Measurements from ENCODE around the gene GAB4.
"Not testable (repeated sequence)": the region's sequence is repeated elsewhere in the genome, so short reads cannot be mapped to it uniquely, and the experiment has no call there.

GAB4 gene

DNA sequence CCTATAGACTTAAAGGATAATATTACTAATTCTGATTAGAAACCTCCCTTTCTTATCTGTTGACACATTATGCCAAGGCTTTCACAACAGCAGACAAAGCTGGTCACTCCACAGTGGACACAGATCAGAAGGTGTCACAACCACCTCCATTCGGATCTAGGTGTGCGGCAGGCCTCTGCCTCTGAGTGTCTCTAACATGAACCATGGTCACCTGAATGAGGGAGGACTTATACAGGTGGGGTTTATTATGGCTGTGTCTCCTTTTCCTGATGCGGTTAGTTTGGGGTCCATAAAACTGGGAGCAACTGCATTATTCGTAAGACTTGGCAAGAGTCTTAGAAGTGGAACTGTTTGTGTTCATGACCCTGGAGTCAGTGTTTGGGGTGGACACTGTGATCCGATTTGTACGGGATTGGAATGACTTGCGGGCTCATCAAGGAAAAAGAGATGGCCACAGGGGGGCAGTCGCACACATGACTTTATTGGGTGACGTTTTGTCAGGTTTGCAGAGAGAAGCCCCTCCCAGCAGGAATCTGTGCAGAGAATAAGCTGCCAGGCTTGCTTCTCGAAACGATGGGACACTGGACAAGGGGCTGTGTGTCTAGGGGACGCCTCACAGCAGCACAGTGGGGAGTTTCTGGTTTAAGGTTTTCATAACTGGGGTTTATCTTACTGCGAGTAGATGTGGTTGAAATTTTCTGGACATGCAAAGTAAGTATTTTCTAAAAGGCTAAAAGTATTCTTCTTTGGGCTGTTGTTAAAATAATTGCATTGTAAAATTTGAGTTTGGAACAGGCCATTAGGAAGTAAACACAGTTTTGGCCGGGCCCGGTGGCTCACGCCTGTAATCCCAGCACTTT lies 90.6 kb downstream of the GAB4 start:
- no peaks in the 10 kb centered on the region for H3K9me3 ChIP-seq
- H3K36me3 ChIP-seq = no peaks in the 10 kb centered on the region
- no peak overlapping the region for H3K27ac ChIP-seq
- no peak overlapping the region for H3K4me3 ChIP-seq (ENCODE audit: low read depth in 1 of 2, low read length in 1 of 2)
- H3K4me1 ChIP-seq (ENCODE audit: control insufficient read depth in 1 of 2, insufficient read depth in 1 of 2, low read depth in 1 of 2, low read length in 1 of 2) = peaks cover 0 to 5% of the 10 kb centered on the region in 2 experiments
- peaks cover 26% of the 10 kb centered on the region for H3K27me3 ChIP-seq
- peak; percentile 11 for TF ChIP-seq CTCF (IDR thresholded peaks at IDR 0.05)

- TF ChIP-seq CTCF (IDR thresholded peaks at IDR 0.05) = no peak
- H3K4me1 ChIP-seq (ENCODE audit: control insufficient read depth in 1 of 2, insufficient read depth in 1 of 2, low read depth in 1 of 2, low read length in 1 of 2) = peaks cover 0 to 5% of the 10 kb centered on the region in 2 experiments
- H3K36me3 ChIP-seq = no peaks in the 10 kb centered on the region
- peaks cover 26% of the 10 kb centered on the region for H3K27me3 ChIP-seq
- H3K4me3 ChIP-seq (ENCODE audit: low read depth in 1 of 2, low read length in 1 of 2) = no peak overlapping the region
- no peak overlapping the region for H3K27ac ChIP-seq
- no peaks in the 10 kb centered on the region for H3K9me3 ChIP-seq
These were observed 92.3 kb downstream of the GAB4 start for GRCh38 chr22:16915701-16916100.

- H3K36me3 ChIP-seq; H3K9me3 ChIP-seq; H3K4me1 ChIP-seq (ENCODE audit: control insufficient read depth in 1 of 2, insufficient read depth in 1 of 2, low read depth in 1 of 2, low read length in 1 of 2); H3K4me3 ChIP-seq (ENCODE audit: low read depth in 1 of 2, low read length in 1 of 2); H3K27ac ChIP-seq: not testable (repeated sequence)
- peaks cover 26% of the 10 kb centered on the region for H3K27me3 ChIP-seq
These were observed 93.1 kb downstream of the GAB4 start for GRCh38 chr22:16914911-16915310.

GRCh38 chr22:16914006-16914405 lies 94.0 kb downstream of the GAB4 start:
- Histone ChIP-seq H3K9me3 (no peaks in the 10 kb centered on the region), H3K4me1 (ENCODE audit: control insufficient read depth in 1 of 2, insufficient read depth in 1 of 2, low read depth in 1 of 2, low read length in 1 of 2) (no peaks in the 10 kb centered on the region), H3K4me3 (ENCODE audit: low read depth in 1 of 2, low read length in 1 of 2) (no peak overlapping the region), H3K27ac (no peak overlapping the region), H3K27me3 (peaks cover 26% of the 10 kb centered on the region), H3K36me3 (no peaks in the 10 kb centered on the region)
- no peak for TF ChIP-seq CTCF (IDR thresholded peaks at IDR 0.05)

GRCh38 chr22:16912281-16912680 lies 95.7 kb downstream of the GAB4 start:
- peaks cover 23% of the 10 kb centered on the region for H3K27me3 ChIP-seq
- no peak overlapping the region for H3K4me3 ChIP-seq (ENCODE audit: low read depth in 1 of 2, low read length in 1 of 2)
- no peaks in the 10 kb centered on the region for H3K9me3 ChIP-seq
- TF ChIP-seq CTCF (IDR thresholded peaks at IDR 0.05) = no peak
- no peaks in the 10 kb centered on the region for H3K36me3 ChIP-seq
- H3K4me1 ChIP-seq (ENCODE audit: control insufficient read depth in 1 of 2, insufficient read depth in 1 of 2, low read depth in 1 of 2, low read length in 1 of 2) = peaks cover 11 to 16% of the 10 kb centered on the region in 2 experiments
- no peak overlapping the region for H3K27ac ChIP-seq

All from neutrophil (primary cell).